GM21737 (cell line): Measurements from ENCODE around the gene SAXO1.

ENCODE experiments used
- ATAC-seq: cut with Tn5 transposase; IDR thresholded peaks from one replicate; pipeline ENCODE4 v1.9.1; 2021; ENCODE audit warnings: mild to moderate bottlenecking, moderate library complexity; ENCODE audit not compliant: unreplicated experiment

The SAXO1 gene

GRCh38 chr9:18888290-18888689 lies 144.7 kb downstream of the SAXO1 start:
- ATAC-seq = no peak

GRCh38 chr9:18887546-18887945 lies 145.5 kb downstream of the SAXO1 start:
- ATAC-seq = no peak

- no peak for ATAC-seq
These were observed 151.3 kb downstream of the SAXO1 start for GRCh38 chr9:18881758-18882157.

GRCh38 chr9:18877984-18878383 lies 155.0 kb downstream of the SAXO1 start:
- no peak for ATAC-seq
